Right ventricle myocardium inferior (tissue), 1 donor: ENCODE data around the gene CACFD1. TPM values are rescaled to one million over a fixed set of nuclear protein-coding genes. Genes with fewer than 3 reads are reported as not detected.

Source experiments
- ATAC-seq: fragments of 200-7000 bp; cut with Tn5 transposase; one replicate; pipeline ENCODE4 v1.9.1; 2020; ENCODE audit warnings: mild to moderate bottlenecking, moderate library complexity
- DNase-seq: peaks from one replicate; pipeline ENCODE4 v3.0.0; 2021; ENCODE audit errors: missing footprints
- intact Hi-C: fragments of 100-400 bp; cut with DNase I; formaldehyde crosslinking; loops from one replicate; pipeline ENCODE4 v1.11.0; 2022
- total RNA-seq: library from RNA; stranded (reverse); fragmentation: NEBNext Ultra II Directional; extraction: Animal tissue kit (Norgen Biotek cat#: 25700); gene quantifications from one replicate; pipeline ENCODE4 v1.2.1, GENCODE V29; 2021
- donor health status: DM: no; HTN: yes; CAD: no; lungs with severe emphysema.

Gene CACFD1
- total RNA-seq, 1 donor from 2014 or later = 13.9 TPM

GRCh38 chr9:133490865-133491655 is 31.3 kb downstream of the CACFD1 start:
- intact Hi-C loops = no loop called here
- peak; percentile 41 for DNase-seq
- ATAC-seq = no peak

GRCh38 chr9:133491656-133491925 is 31.8 kb downstream of the CACFD1 start:
- intact Hi-C loops = no loop called here
- DNase-seq (peak; percentile 23), ATAC-seq (no peak)

DNA sequence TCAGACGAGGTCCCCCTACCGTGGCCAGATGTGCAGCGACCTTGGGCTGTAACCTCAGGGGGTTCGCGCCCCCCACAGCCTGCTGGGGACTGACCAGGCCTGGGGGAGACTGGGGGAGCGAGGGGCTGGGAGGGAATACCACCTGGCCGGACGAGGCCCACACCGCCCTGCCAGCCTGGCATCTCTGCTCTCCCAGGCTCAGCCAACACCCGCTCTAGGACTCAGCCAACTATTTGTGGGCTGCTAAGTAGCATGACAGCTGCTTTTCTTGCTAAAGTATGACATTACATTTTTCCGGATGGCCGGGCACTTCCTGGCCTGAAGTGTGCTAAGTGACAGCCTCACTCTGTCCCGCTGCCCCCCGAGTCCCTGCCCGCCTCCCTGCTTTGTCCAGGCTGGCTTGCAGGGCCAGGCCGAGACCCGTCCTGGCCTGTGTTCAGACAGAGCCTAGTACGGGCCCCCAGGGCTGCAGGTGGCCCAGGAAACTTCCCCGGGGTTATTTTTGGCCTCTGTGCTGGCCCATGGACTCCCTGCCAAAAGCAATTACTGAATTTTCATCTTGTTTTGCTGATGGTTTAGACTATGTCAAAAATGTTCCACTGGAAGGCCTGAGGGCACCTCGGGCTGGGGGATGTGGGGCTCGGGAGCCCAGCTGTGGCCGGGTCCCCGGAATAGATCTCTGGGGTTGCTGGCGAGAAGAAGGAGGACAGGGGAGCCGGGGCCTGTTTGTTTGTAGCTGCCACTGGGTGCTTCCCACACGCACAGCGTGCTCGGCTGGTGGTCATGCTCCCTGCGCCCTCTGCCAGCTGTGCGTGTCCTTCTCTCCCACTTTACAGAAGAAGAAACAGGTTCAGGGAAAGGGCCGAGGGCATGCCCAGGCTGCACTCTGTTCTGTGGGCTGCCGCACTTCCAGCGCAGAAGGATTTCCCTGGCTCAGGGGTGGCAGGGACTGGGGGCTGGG is 32.6 kb downstream of the CACFD1 start:
- intact Hi-C loops = no loop called here
- peak; percentile 23 for ATAC-seq
- peak; percentile 59 for DNase-seq

GRCh38 chr9:133493428-133493827 is 33.6 kb downstream of the CACFD1 start:
- intact Hi-C loops = no loop called here
- ATAC-seq (no peak), DNase-seq (peak; percentile 51)

- DNase-seq (peak; percentile 67), ATAC-seq (no peak)
- intact Hi-C loops = no loop called here
Measured at GRCh38 chr9:133493845-133494540, 34.2 kb downstream of the CACFD1 start.

DNA sequence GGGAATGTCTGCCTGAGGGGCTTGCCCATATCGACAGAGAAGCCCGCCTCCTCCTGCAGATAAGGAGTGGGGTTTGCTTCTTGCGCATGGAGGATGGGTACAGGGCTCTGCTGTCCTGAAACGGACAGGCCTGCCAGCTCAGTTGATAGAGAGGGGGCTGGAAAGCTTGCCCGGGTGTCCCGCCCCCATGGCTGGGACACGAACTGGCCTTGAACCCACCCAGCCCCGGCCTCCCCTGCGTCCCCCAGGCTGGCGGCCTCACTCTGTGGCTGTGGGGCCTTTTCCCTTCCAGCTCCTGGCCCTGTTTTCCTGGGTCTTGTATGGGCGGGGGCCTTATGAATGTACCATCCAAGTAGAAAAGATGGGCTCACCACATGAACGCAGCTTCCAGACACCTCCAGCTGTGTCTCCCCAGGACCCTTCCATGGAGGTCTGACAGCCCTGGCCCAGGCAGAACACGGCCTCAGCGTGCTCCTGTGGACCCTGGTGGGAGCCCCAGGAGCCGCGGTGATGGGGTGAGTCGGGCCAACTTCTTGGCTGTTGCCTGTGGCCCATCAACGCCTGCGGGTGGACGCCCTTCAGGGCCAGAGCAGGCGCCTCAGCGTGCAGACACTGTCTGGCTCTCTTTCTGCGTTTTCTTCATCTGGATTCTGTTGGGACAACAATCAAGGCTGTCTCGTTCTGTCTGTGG is 35.0 kb downstream of the CACFD1 start:
- peak; percentile 72 for DNase-seq
- intact Hi-C loops = no loop called here
- ATAC-seq = peak; percentile 23

- intact Hi-C loops = no loop called here
- ATAC-seq (no peak), DNase-seq (peak; percentile 13)
Measured at GRCh38 chr9:133495327-133496293, 35.8 kb downstream of the CACFD1 start.

GRCh38 chr9:133496861-133497842 is 37.4 kb downstream of the CACFD1 start:
- ATAC-seq = no peak
- intact Hi-C loops = no loop called here
- DNase-seq = peak; percentile 56

GRCh38 chr9:133499132-133499891 is 39.5 kb downstream of the CACFD1 start:
- ATAC-seq (peak; percentile 74), DNase-seq (peak; percentile 74)
- intact Hi-C loops = no loop called here

GRCh38 chr9:133499892-133500270 is 40.1 kb downstream of the CACFD1 start:
- peak; percentile 30 for DNase-seq
- ATAC-seq = no peak
- intact Hi-C loops = no loop called here

GRCh38 chr9:133502112-133502511 is 42.3 kb downstream of the CACFD1 start:
- intact Hi-C loops = no loop called here
- DNase-seq (no peak), ATAC-seq (no peak)

DNA sequence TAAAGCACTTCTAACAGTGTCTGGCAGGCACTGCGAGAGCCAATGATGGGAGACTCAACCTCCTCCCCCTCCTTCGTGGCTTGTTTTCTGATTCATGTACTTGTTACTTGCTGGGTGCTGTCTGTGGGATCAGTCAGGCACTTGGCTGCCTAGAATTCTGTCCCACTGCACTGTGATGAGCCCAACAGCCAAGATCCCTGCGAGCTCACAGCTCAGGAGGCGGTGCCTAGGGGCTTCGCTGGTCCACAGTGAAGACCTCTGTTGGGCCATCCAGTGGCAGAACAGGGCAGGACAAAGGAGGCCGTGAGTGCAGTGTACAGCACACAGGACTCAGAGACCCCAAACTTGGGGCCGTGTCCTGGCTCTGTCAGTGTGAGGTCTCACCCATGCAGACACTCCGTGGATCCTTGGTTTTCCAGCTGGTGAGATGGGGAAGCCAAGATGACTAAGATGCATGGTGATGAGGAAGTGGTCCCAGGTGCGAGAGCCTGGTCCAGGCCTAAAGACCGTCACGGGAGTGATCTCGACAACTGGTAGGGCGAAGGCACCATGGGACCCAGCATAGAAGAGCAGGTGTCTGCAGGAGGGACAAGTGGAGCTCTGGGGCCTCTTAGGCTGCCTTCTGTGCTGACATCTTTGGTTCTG is 45.5 kb downstream of the CACFD1 start:
- ATAC-seq = peak; percentile 22
- DNase-seq = peak; percentile 66
- intact Hi-C loops = no loop called here

DNA sequence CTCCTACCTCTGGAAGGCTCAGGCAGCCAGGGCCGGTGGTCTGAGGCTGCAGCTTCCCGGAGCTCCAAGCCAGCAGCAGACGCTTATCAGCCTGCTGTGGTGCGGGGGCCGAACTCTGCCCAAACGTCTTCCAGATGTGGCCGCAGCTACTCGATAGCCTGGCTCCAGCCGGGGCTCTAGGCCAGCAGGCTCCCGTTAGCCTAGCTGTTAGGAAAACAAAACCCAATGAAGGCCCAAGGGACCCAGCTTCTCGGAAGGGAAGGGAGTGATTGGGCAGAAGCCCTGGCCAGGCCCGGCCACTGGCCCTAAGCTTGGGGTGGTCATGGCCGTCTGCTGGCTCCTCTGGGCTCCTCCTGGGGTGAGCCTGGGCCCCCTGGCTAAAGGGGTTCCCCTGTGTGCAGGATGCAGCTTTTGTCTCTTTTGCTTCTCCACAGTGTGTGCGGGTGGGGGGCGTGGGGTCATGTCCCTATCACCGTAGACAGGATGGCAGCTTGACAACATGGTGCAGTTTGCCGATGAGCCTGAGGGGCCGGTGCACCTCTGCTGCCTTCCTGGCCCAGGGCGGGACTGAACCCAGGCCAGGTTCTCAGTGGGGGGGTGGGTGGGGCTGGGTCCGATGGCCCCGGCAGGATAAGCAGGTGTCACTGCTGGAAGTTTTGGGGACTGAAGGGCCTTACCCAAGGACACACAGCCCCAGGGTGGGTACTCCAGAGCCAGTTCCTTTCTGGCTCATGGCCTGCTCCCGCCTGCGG is 46.3 kb downstream of the CACFD1 start:
- DNase-seq (peak; percentile 92), ATAC-seq (peak; percentile 88)
- intact Hi-C loops = no loop called here

- DNase-seq (peak; percentile 86), ATAC-seq (peak; percentile 65)
- intact Hi-C loops = no loop called here
Measured at GRCh38 chr9:133506653-133507038, 46.9 kb downstream of the CACFD1 start.
